H1 (cell line): ENCODE results near the gene C16orf90.

Source experiments
- BACH1 ChIP-seq: IDR thresholded peaks from 2 replicates; pipeline ENCODE4 v1.6.1; 2012; ENCODE audit warnings: low read length, improper control_type of control experiment
- EGR1 ChIP-seq: IDR thresholded peaks from 2 replicates; pipeline ENCODE4 v1.6.1; 2011; ENCODE audit warnings: low read depth, low read length, borderline replicate concordance
- EZH2 ChIP-seq: fragments of 200-600 bp; sonication (generic); IDR thresholded peaks from 2 replicates; pipeline ENCODE4 v1.7.1; 2012; ENCODE audit warnings: low read depth, mild to moderate bottlenecking, moderate library complexity, low read length, inconsistent platforms; ENCODE audit not compliant: severe bottlenecking
- GABPA ChIP-seq: IDR thresholded peaks from 2 replicates; pipeline ENCODE4 v1.6.1; 2011; ENCODE audit warnings: mild to moderate bottlenecking, low read length, moderate library complexity, borderline replicate concordance; ENCODE audit not compliant: insufficient read depth
- POLR2AphosphoS5 ChIP-seq: IDR thresholded peaks from 2 replicates; pipeline ENCODE4 v1.6.1; 2011; ENCODE audit warnings: low read depth, low read length
- YY1 ChIP-seq: IDR thresholded peaks from 2 replicates; pipeline ENCODE4 v1.6.1; 2011; ENCODE audit warnings: low read depth, mild to moderate bottlenecking, low read length
- TF ChIP-seq, protein P1 (sequence below), 3 experiments: IDR thresholded peaks; 1 replicate in 2 of 3; 2 replicates in 1 of 3; pipeline versions ENCODE4 v1.5.1 to v1.6.1; 2011; ENCODE audit warnings: low read length in 3 of 3, mild to moderate bottlenecking in 3 of 3, inconsistent platforms in 2 of 3, low read depth in 1 of 3, moderate library complexity in 1 of 3; ENCODE audit not compliant: insufficient read depth in 1 of 3; ENCODE audit errors: control extremely low read depth in 1 of 3
- TF ChIP-seq, protein P2 (sequence below): IDR thresholded peaks from 2 replicates; pipeline ENCODE4 v1.6.1; 2012; ENCODE audit warnings: inconsistent platforms

DNA sequence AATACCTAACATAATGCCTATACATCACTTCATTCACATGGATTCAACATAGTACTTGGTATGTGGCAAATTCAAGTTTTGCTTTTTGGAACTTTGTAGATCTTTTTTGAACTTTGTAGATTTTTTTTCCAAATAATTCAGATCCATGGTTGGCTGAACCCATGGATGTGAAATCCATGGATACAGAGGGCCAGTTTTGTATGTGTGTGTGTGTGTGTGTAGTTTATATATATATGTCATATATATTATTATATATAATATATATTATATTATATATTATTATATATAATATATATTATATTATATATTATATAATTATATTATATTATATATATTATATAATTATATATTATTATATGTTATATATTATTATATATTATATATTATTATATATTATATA is 33.9 kb upstream of the C16orf90 start:
- TF ChIP-seq EZH2: no peak
- TF ChIP-seq, protein P1, sequence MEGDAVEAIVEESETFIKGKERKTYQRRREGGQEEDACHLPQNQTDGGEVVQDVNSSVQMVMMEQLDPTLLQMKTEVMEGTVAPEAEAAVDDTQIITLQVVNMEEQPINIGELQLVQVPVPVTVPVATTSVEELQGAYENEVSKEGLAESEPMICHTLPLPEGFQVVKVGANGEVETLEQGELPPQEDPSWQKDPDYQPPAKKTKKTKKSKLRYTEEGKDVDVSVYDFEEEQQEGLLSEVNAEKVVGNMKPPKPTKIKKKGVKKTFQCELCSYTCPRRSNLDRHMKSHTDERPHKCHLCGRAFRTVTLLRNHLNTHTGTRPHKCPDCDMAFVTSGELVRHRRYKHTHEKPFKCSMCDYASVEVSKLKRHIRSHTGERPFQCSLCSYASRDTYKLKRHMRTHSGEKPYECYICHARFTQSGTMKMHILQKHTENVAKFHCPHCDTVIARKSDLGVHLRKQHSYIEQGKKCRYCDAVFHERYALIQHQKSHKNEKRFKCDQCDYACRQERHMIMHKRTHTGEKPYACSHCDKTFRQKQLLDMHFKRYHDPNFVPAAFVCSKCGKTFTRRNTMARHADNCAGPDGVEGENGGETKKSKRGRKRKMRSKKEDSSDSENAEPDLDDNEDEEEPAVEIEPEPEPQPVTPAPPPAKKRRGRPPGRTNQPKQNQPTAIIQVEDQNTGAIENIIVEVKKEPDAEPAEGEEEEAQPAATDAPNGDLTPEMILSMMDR (IDR thresholded peaks at IDR 0.05; ENCODE audit: control extremely low read depth in 1 of 3, insufficient read depth in 1 of 3, low read depth in 1 of 3, low read length in 3 of 3): no peak
- no peak for TF ChIP-seq BACH1
- no peak for TF ChIP-seq POLR2AphosphoS5
- no peak for TF ChIP-seq EGR1
- TF ChIP-seq YY1: no peak
- TF ChIP-seq GABPA: no peak
- TF ChIP-seq, protein P2, sequence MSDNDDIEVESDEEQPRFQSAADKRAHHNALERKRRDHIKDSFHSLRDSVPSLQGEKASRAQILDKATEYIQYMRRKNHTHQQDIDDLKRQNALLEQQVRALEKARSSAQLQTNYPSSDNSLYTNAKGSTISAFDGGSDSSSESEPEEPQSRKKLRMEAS: no peak
